OCI-LY1 (cell line): ENCODE data around the gene EFNB2.

Experiments
- H2AFZ ChIP-seq: fragments of 200-600 bp; sonication (generic), shearing (Covaris generic); 2 replicates; pipeline ENCODE4 v1.6.0; 2014; ENCODE audit warnings: antibody characterized with exemption, mild to moderate bottlenecking, low read length
- H3F3A ChIP-seq: fragments of 200-600 bp; sonication (generic), shearing (Covaris generic); 2 replicates; pipeline ENCODE4 v1.6.0; 2014; ENCODE audit warnings: mild to moderate bottlenecking, antibody characterized with exemption, low read length, moderate library complexity; ENCODE audit not compliant: insufficient read depth
- H3K27ac ChIP-seq: fragments of 200-600 bp; sonication (generic); 2 replicates; pipeline ENCODE4 v1.5.1; 2014; ENCODE audit warnings: low read length, mixed run types, mild to moderate bottlenecking, low read depth; ENCODE audit not compliant: poor library complexity, severe bottlenecking
- H3K27me3 ChIP-seq: fragments of 200-600 bp; sonication (generic); 2 replicates; pipeline ENCODE4 v1.6.0; 2014; ENCODE audit warnings: antibody characterized with exemption, mild to moderate bottlenecking, low read length, moderate library complexity; ENCODE audit not compliant: insufficient read depth
- H3K36me3 ChIP-seq: fragments of 200-600 bp; sonication (generic); 2 replicates; pipeline ENCODE4 v1.6.1; 2014; ENCODE audit warnings: mild to moderate bottlenecking, antibody characterized with exemption, low read length, moderate library complexity, mixed read lengths; ENCODE audit not compliant: insufficient read depth
- H3K4me1 ChIP-seq: fragments of 200-600 bp; sonication (generic); 2 replicates; pipeline ENCODE4 v1.5.1; 2014; ENCODE audit warnings: mild to moderate bottlenecking, low read length, moderate library complexity; ENCODE audit not compliant: insufficient read depth, severe bottlenecking
- H3K4me2 ChIP-seq: fragments of 200-600 bp; sonication (generic), shearing (Covaris generic); 2 replicates; pipeline ENCODE4 v1.6.1; 2014; ENCODE audit warnings: low read length
- H3K4me3 ChIP-seq: fragments of 200-600 bp; sonication (generic); 2 replicates; pipeline ENCODE4 v1.5.1; 2014; ENCODE audit warnings: low read length, low read depth, mild to moderate bottlenecking, mixed read lengths; ENCODE audit not compliant: poor library complexity, severe bottlenecking
- H3K79me2 ChIP-seq: fragments of 200-600 bp; shearing (Covaris generic); 2 replicates; pipeline ENCODE4 v1.6.1; 2016; ENCODE audit warnings: mixed run types, low read length, mixed read lengths; ENCODE audit not compliant: insufficient read depth
- H3K9ac ChIP-seq: fragments of 200-600 bp; sonication (generic), shearing (Covaris generic); 2 replicates; pipeline ENCODE4 v1.6.1; 2014; ENCODE audit warnings: mild to moderate bottlenecking, low read length, mixed read lengths
- H3K9me2 ChIP-seq: fragments of 200-600 bp; sonication (generic), shearing (Covaris generic); 2 replicates; pipeline ENCODE4 v1.6.1; 2014; ENCODE audit warnings: low read depth, mild to moderate bottlenecking, low read length, mixed read lengths
- H3K9me3 ChIP-seq: fragments of 200-600 bp; shearing (Covaris generic); 2 replicates; pipeline ENCODE4 v1.6.1; 2014; ENCODE audit warnings: low read length, mixed read lengths
- H4K20me1 ChIP-seq: fragments of 200-600 bp; sonication (generic), shearing (Covaris generic); 2 replicates; pipeline ENCODE4 v1.6.0; 2016; ENCODE audit warnings: mild to moderate bottlenecking, low read length; ENCODE audit not compliant: insufficient read depth
- EZH2 ChIP-seq: fragments of 200-600 bp; sonication (generic), shearing (Covaris generic); IDR thresholded peaks from 2 replicates; pipeline ENCODE4 v1.8.0; 2017; ENCODE audit warnings: borderline replicate concordance, mixed run types, mild to moderate bottlenecking, antibody characterized with exemption, low read length, moderate library complexity, mixed read lengths
- TF ChIP-seq, protein P1 (sequence below): fragments of 200-600 bp; sonication (generic), shearing (Covaris generic); IDR thresholded peaks from 2 replicates; pipeline ENCODE4 v1.5.1; 2017; ENCODE audit warnings: mild to moderate bottlenecking, antibody characterized with exemption, low read length, moderate library complexity, mixed read lengths

The EFNB2 gene

DNA sequence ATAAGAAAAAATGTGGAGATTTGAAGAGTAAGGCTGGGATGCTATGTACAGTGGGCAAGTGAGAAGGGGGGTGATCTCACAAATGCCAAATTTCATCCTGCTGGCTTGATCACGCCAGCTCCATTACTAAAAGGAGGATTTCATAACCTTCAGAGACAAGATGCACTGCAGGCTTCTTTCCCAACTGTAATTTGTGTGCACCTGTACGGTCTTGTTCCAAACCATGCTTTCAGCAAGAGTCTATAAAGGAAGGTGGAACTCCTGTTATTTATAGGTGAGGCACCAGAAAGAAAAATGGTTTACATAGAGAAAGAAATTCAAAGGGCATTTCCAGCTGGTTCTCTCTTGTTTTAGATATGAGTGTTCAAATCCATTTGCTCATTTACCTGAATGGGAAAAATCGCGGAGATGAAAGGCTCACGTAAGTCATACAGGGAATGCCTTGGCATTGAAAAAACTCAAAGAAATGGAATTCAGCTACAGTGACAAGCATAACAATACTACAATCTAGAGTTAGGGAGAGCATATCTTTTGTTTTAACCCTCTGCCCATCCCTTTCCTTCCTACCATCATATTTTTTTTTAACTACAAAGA is 13.3 kb downstream of the EFNB2 start:
- no peaks in the 10 kb centered on the region for H3K9me2 ChIP-seq
- H3K4me2 ChIP-seq = no peak overlapping the region
- no peaks in the 10 kb centered on the region for H3K79me2 ChIP-seq
- H3K9ac ChIP-seq = no peak overlapping the region
- no peak overlapping the region for H3K4me3 ChIP-seq
- no peaks in the 10 kb centered on the region for H3K27me3 ChIP-seq
- no peaks in the 10 kb centered on the region for H3K4me1 ChIP-seq
- no peaks in the 10 kb centered on the region for H3K36me3 ChIP-seq
- H4K20me1 ChIP-seq = no peaks in the 10 kb centered on the region
- no peaks in the 10 kb centered on the region for H3F3A ChIP-seq
- TF ChIP-seq, protein P1, sequence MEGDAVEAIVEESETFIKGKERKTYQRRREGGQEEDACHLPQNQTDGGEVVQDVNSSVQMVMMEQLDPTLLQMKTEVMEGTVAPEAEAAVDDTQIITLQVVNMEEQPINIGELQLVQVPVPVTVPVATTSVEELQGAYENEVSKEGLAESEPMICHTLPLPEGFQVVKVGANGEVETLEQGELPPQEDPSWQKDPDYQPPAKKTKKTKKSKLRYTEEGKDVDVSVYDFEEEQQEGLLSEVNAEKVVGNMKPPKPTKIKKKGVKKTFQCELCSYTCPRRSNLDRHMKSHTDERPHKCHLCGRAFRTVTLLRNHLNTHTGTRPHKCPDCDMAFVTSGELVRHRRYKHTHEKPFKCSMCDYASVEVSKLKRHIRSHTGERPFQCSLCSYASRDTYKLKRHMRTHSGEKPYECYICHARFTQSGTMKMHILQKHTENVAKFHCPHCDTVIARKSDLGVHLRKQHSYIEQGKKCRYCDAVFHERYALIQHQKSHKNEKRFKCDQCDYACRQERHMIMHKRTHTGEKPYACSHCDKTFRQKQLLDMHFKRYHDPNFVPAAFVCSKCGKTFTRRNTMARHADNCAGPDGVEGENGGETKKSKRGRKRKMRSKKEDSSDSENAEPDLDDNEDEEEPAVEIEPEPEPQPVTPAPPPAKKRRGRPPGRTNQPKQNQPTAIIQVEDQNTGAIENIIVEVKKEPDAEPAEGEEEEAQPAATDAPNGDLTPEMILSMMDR = no peak
- no peak for TF ChIP-seq EZH2
- H3K27ac ChIP-seq = no peak overlapping the region
- no peak overlapping the region for H2AFZ ChIP-seq
- no peaks in the 10 kb centered on the region for H3K9me3 ChIP-seq

DNA sequence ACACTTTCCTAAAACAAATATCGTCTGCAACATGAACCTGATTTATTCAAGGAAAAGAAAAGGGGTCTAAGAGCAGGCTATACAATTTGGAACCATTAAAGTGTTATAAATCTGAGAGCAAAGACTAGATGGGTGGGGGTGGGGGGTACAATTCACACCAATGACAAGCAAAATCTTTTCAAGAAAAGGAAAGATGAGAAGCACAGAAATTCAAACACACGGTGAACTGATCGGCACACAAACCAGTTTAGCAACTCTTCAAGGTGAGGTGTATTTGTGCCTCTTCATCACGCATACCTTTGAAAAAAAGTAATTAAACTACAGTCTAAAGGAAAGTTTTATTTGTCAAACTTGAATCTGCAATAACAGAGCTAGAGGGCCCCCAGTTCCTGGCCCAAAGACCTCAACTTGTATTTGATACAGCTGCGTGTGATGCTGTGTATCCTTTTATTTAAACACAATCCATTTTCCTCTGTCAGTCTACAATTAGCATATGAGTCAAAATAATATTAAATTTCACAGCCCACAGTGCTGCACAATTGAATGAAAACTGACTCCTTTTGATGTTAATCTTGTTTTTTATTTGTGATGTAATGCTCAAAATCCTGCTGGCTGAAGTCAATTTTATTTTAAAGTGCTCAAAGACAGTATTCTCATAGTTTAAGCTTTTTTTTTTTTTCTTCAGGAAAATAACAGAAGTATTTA is 14.2 kb downstream of the EFNB2 start:
- Histone ChIP-seq H3K9ac (no peak overlapping the region), H3K27ac (no peak overlapping the region), H3F3A (no peaks in the 10 kb centered on the region), H2AFZ (no peak overlapping the region), H3K79me2 (no peaks in the 10 kb centered on the region), H3K36me3 (no peaks in the 10 kb centered on the region), H4K20me1 (no peaks in the 10 kb centered on the region), H3K4me2 (no peak overlapping the region), H3K9me3 (no peaks in the 10 kb centered on the region), H3K4me1 (no peaks in the 10 kb centered on the region), H3K9me2 (no peaks in the 10 kb centered on the region), H3K27me3 (no peaks in the 10 kb centered on the region), H3K4me3 (no peak overlapping the region)
- TF ChIP-seq, protein P1 = no peak
- no peak for TF ChIP-seq EZH2

DNA sequence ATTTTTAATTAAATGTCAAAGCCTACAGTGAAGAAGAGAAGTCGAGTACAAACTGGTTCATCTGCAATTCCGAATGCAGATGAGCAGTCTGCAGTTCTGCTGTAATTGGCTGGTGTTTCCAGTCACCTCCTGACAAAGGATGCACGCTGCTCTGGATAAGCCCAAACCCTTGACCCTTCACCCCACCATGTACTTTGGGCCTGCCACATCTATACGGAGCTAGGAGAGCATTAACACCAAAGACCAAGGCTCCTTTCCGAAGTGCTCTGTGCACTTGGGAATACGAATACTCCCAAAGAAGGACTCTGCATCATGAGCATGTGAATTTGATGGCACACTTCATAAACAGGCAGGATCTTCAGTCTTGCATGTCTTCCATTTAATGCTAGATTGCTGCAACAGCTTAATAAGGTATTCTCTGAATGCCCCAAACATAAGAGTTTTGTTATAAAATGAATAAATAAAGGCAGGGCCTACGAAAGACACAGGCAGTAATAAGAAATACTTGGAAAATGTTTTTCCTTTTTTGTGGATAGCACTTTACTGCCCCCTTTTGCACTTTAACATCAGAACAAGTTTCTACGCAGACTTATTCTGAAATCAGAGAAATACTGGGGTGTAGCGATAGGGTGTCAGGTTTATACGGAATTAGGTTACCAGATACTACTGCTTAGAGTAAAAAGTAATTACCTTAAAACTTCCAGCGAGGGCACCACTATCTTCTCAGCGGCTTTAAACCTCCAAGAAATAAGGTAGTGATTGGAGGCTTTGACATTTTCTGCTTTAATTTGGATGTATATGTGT is 15.0 kb downstream of the EFNB2 start:
- Histone ChIP-seq H4K20me1 (no peaks in the 10 kb centered on the region), H3K4me1 (no peaks in the 10 kb centered on the region), H3F3A (no peaks in the 10 kb centered on the region), H3K9ac (no peak overlapping the region), H3K9me3 (no peaks in the 10 kb centered on the region), H3K4me3 (no peak overlapping the region), H3K4me2 (no peak overlapping the region), H2AFZ (no peak overlapping the region), H3K36me3 (no peaks in the 10 kb centered on the region), H3K27ac (no peak overlapping the region), H3K27me3 (no peaks in the 10 kb centered on the region), H3K9me2 (no peaks in the 10 kb centered on the region), H3K79me2 (no peaks in the 10 kb centered on the region)
- TF ChIP-seq, protein P1 = no peak; the same call in 1 of the 2 replicates
- no peak for TF ChIP-seq EZH2
